MM.1S (cell line): ENCODE results near the gene CCNA2.

Experiments used
- DNase-seq: peaks from one replicate; pipeline ENCODE4 v3.0.0-alpha.2; 2015
- H2AFZ ChIP-seq: fragments of 300-600 bp; sonication (generic); 2 replicates; pipeline ENCODE4 v1.6.0; 2016; ENCODE audit warnings: antibody characterized with exemption, low read length
- H3F3A ChIP-seq: fragments of 300-600 bp; sonication (generic); 2 replicates; pipeline ENCODE4 v1.6.1; 2016; ENCODE audit warnings: mild to moderate bottlenecking, antibody characterized with exemption, low read length, moderate library complexity, mixed read lengths; ENCODE audit not compliant: insufficient read depth
- H3K27ac ChIP-seq: fragments of 300-600 bp; sonication (generic); 2 replicates; pipeline ENCODE4 v1.5.1; 2016; ENCODE audit warnings: mild to moderate bottlenecking, low read length
- H3K27me3 ChIP-seq: fragments of 300-600 bp; sonication (generic); replicated peaks from 2 replicates; pipeline ENCODE4 v1.6.0; 2016; ENCODE audit warnings: low read length; ENCODE audit not compliant: insufficient read depth
- H3K36me3 ChIP-seq: fragments of 300-600 bp; sonication (generic); replicated peaks from 2 replicates; pipeline ENCODE4 v1.6.1; 2016; ENCODE audit warnings: mild to moderate bottlenecking, low read length, mixed read lengths; ENCODE audit not compliant: insufficient read depth
- H3K4me1 ChIP-seq: fragments of 300-600 bp; sonication (generic); 2 replicates; pipeline ENCODE4 v1.6.1; 2016; ENCODE audit warnings: low read length, mixed read lengths
- H3K4me2 ChIP-seq: fragments of 300-600 bp; sonication (generic); 2 replicates; pipeline ENCODE4 v1.6.0; 2016; ENCODE audit warnings: low read depth, low read length
- H3K4me3 ChIP-seq: fragments of 300-600 bp; sonication (generic); 2 replicates; pipeline ENCODE4 v1.5.1; 2016; ENCODE audit warnings: low read length, mixed read lengths
- H3K79me2 ChIP-seq: fragments of 300-600 bp; sonication (generic); 2 replicates; pipeline ENCODE4 v1.6.1; 2016; ENCODE audit warnings: mixed run types, low read length, mixed read lengths
- H3K9ac ChIP-seq: fragments of 300-600 bp; sonication (generic); 2 replicates; pipeline ENCODE4 v1.6.1; 2016; ENCODE audit warnings: low read length, mixed read lengths
- H3K9me2 ChIP-seq: fragments of 300-600 bp; sonication (generic); replicated peaks from 2 replicates; pipeline ENCODE4 v1.6.1; 2016; ENCODE audit warnings: mild to moderate bottlenecking, low read length, mixed read lengths; ENCODE audit not compliant: insufficient read depth
- H3K9me3 ChIP-seq: fragments of 300-600 bp; sonication (generic); replicated peaks from 2 replicates; pipeline ENCODE4 v1.6.1; 2016; ENCODE audit warnings: mild to moderate bottlenecking, low read length, mixed read lengths; ENCODE audit not compliant: insufficient read depth
- H4K20me1 ChIP-seq: fragments of 300-600 bp; sonication (generic); 2 replicates; pipeline ENCODE4 v1.6.1; 2016; ENCODE audit warnings: mild to moderate bottlenecking, low read length, moderate library complexity, mixed read lengths; ENCODE audit not compliant: insufficient read depth
- EZH2 ChIP-seq: fragments of 300-600 bp; sonication (generic); optimal IDR thresholded peaks from 2 replicates; pipeline ENCODE3; 2017; ENCODE audit warnings: low read depth, mild to moderate bottlenecking, antibody characterized with exemption, low read length, mixed read lengths
- EZH2phosphoT487 ChIP-seq: fragments of 300-600 bp; sonication (generic); IDR thresholded peaks from 2 replicates; pipeline ENCODE4 v1.6.1; 2018; ENCODE audit warnings: antibody characterized with exemption, low read length
- TF ChIP-seq, protein P1 (sequence below): fragments of 300-600 bp; sonication (generic); IDR thresholded peaks from 2 replicates; pipeline ENCODE4 v1.5.1; 2016; ENCODE audit warnings: antibody characterized with exemption, low read length, mixed read lengths

The CCNA2 gene

GRCh38 chr4:121814756-121815155 lies 8.9 kb downstream of the CCNA2 start:
- Histone ChIP-seq H3K4me3 (no peak overlapping the region), H4K20me1 (peaks cover 3% of the 10 kb centered on the region; the same call in 1 of the 2 replicates), H3K27me3 (no peaks in the 10 kb centered on the region), H2AFZ (no peak overlapping the region), H3K9me3 (no peaks in the 10 kb centered on the region), H3K79me2 (peaks cover 43% of the 10 kb centered on the region), H3K4me1 (no peaks in the 10 kb centered on the region), H3K4me2 (no peak overlapping the region), H3K27ac (no peak overlapping the region), H3F3A (peaks cover 21% of the 10 kb centered on the region), H3K9me2 (no peaks in the 10 kb centered on the region), H3K9ac (no peak overlapping the region), H3K36me3 (peaks cover 22% of the 10 kb centered on the region; the same call in 1 of the 2 replicates)
- TF ChIP-seq EZH2phosphoT487 (no peak), EZH2 (no peak)
- TF ChIP-seq, protein P1, sequence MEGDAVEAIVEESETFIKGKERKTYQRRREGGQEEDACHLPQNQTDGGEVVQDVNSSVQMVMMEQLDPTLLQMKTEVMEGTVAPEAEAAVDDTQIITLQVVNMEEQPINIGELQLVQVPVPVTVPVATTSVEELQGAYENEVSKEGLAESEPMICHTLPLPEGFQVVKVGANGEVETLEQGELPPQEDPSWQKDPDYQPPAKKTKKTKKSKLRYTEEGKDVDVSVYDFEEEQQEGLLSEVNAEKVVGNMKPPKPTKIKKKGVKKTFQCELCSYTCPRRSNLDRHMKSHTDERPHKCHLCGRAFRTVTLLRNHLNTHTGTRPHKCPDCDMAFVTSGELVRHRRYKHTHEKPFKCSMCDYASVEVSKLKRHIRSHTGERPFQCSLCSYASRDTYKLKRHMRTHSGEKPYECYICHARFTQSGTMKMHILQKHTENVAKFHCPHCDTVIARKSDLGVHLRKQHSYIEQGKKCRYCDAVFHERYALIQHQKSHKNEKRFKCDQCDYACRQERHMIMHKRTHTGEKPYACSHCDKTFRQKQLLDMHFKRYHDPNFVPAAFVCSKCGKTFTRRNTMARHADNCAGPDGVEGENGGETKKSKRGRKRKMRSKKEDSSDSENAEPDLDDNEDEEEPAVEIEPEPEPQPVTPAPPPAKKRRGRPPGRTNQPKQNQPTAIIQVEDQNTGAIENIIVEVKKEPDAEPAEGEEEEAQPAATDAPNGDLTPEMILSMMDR = no peak
- no peak for DNase-seq

DNA sequence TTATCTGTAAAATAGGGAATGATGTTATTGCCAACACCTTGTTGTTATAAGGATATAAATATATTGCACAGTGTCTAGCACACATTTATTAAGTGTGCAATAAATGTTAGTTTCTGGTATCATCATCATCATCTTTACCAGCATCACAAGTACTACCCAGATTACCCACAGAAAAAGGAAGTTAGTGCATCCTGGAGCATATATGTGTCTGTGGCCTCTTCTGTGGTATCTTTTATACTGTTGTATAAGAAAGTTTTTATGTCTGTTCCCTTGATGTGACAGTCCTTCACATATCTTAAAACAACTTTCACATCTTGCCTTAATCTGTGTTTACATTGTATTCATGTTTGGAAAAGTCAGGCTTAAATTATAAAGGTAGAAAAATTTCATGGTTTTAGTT lies 12.6 kb downstream of the CCNA2 start:
- no peak for DNase-seq
- Histone ChIP-seq H3K9me3 (no peaks in the 10 kb centered on the region), H3K9me2 (no peaks in the 10 kb centered on the region), H4K20me1 (0 out of 2 replicates have a peak, but pooled peaks cover 3% of the 10 kb centered on the region), H3K4me3 (no peak overlapping the region), H3K36me3 (peaks cover 14% of the 10 kb centered on the region; the same call in 1 of the 2 replicates), H3K4me1 (no peaks in the 10 kb centered on the region), H3K27ac (no peak overlapping the region), H3F3A (peaks cover 13% of the 10 kb centered on the region), H3K79me2 (0 out of 2 replicates have a peak, but pooled peaks cover 12% of the 10 kb centered on the region), H2AFZ (no peak overlapping the region), H3K27me3 (no peaks in the 10 kb centered on the region), H3K4me2 (no peak overlapping the region), H3K9ac (no peak overlapping the region)
- TF ChIP-seq EZH2phosphoT487 (no peak), EZH2 (no peak)
- TF ChIP-seq, protein P1 = no peak

DNA sequence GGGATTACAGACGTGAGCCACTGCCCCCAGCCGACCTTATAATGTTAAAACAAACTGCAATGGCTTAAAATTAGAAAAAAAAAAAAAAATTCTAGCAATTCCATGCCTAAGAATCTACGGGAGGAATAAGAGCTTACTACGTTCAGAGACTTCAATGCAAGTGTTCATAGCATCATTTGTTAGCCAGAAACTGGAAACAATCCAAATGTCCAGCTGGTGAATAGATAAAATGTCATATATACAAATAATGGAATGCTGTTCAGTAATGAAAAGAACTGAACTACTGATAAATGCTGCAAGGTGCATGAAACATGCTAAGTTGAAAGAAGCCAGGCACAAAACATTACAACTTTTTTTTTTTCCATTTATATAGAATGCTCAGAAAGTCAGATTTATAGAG lies 17.3 kb downstream of the CCNA2 start:
- Histone ChIP-seq H3K79me2 (peaks cover 31% of the 10 kb centered on the region), H4K20me1 (no peaks in the 10 kb centered on the region), H3K27me3 (no peaks in the 10 kb centered on the region), H3K9ac (no peak overlapping the region), H3K9me2 (no peaks in the 10 kb centered on the region), H3K4me2 (no peak overlapping the region), H3K27ac (no peak overlapping the region), H3F3A (no peaks in the 10 kb centered on the region), H3K36me3 (peaks cover 13% of the 10 kb centered on the region), H3K4me1 (peaks cover 11% of the 10 kb centered on the region; the same call in 1 of the 2 replicates), H3K9me3 (no peaks in the 10 kb centered on the region), H2AFZ (no peak overlapping the region), H3K4me3 (no peak overlapping the region)
- DNase-seq = no peak
- TF ChIP-seq, protein P1 = no peak
- TF ChIP-seq EZH2phosphoT487 (no peak), EZH2 (no peak)
